Neural progenitor cell (in vitro differentiated cells): ENCODE results near the gene CORO7. TPM values are rescaled to one million over a fixed set of nuclear protein-coding genes. Genes with fewer than 3 reads are reported as not detected.

ENCODE experiments used
- DNase-seq: peaks from one replicate; pipeline ENCODE4 v3.0.0-alpha.2; 2016; ENCODE audit warnings: low spot score
- H2AFZ ChIP-seq: fragments of 200-600 bp; sonication (generic); replicated peaks from 2 replicates; pipeline ENCODE4 v1.6.1; 2016; ENCODE audit warnings: antibody characterized with exemption
- H3F3A ChIP-seq: fragments of 200-600 bp; sonication (generic); 2 replicates; pipeline ENCODE4 v1.6.1; 2016; ENCODE audit warnings: antibody characterized with exemption, low read depth
- H3K27ac ChIP-seq: fragments of 200-600 bp; sonication (generic); 2 replicates; pipeline ENCODE4 v1.5.1; 2016; ENCODE audit warnings: mild to moderate bottlenecking
- H3K27me3 ChIP-seq: fragments of 200-600 bp; sonication (generic); 2 replicates; pipeline ENCODE4 v1.6.1; 2016; ENCODE audit warnings: mild to moderate bottlenecking, moderate library complexity
- H3K36me3 ChIP-seq: fragments of 200-600 bp; sonication (generic); 2 replicates; pipeline ENCODE4 v1.5.1; 2016
- H3K4me1 ChIP-seq: fragments of 200-600 bp; sonication (generic); 2 replicates; pipeline ENCODE4 v1.6.1; 2016; ENCODE audit warnings: mixed run types
- H3K4me2 ChIP-seq: fragments of 200-600 bp; sonication (generic); 2 replicates; pipeline ENCODE4 v1.6.1; 2016
- H3K4me3 ChIP-seq: fragments of 200-600 bp; sonication (generic); 2 replicates; pipeline ENCODE4 v1.5.1; 2016
- H3K79me2 ChIP-seq: fragments of 200-600 bp; sonication (generic); 2 replicates; pipeline ENCODE4 v1.6.1; 2016; ENCODE audit warnings: low read depth
- H3K9ac ChIP-seq: fragments of 200-600 bp; sonication (generic); 2 replicates; pipeline ENCODE4 v1.6.1; 2016
- H3K9me3 ChIP-seq: fragments of 200-600 bp; sonication (generic); 2 replicates; pipeline ENCODE4 v1.5.1; 2016; ENCODE audit warnings: low read depth
- H4K20me1 ChIP-seq: fragments of 200-600 bp; sonication (generic); 2 replicates; pipeline ENCODE4 v1.6.1; 2016; ENCODE audit warnings: low read depth
- H3K27ac Mint-ChIP-seq: 3 replicates; pipeline ENCODE4 v1.8.0; 2021; ENCODE audit warnings: mixed read lengths
- H3K27me3 Mint-ChIP-seq: 2 replicates; pipeline ENCODE4 v1.8.0; 2022; ENCODE audit warnings: low read depth, mild to moderate bottlenecking, inconsistent platforms, moderate library complexity, mixed read lengths; ENCODE audit not compliant: insufficient read depth
- H3K36me3 Mint-ChIP-seq: 3 replicates; pipeline ENCODE4 v1.8.0; 2021; ENCODE audit warnings: mixed read lengths
- H3K4me1 Mint-ChIP-seq: 3 replicates; pipeline ENCODE4 v1.8.0; 2021; ENCODE audit warnings: mixed read lengths
- H3K4me3 Mint-ChIP-seq: 3 replicates; pipeline ENCODE4 v1.8.0; 2021; ENCODE audit warnings: mild to moderate bottlenecking, moderate library complexity, mixed read lengths
- H3K9me3 Mint-ChIP-seq: 3 replicates; pipeline ENCODE4 v1.8.0; 2020; ENCODE audit warnings: mixed read lengths
- EZH2 ChIP-seq: fragments of 200-600 bp; sonication (generic); IDR thresholded peaks from 2 replicates; pipeline ENCODE4 v1.6.1; 2017; ENCODE audit warnings: antibody characterized with exemption, mild to moderate bottlenecking, moderate library complexity
- EZH2phosphoT487 ChIP-seq: fragments of 200-600 bp; sonication (generic); IDR thresholded peaks from 2 replicates; pipeline ENCODE4 v1.6.1; 2017; ENCODE audit warnings: antibody characterized with exemption
- total RNA-seq: library from RNA; depleted of rRNA; stranded (reverse); fragments of >200 nt; gene quantifications from 2 replicates; pipeline ENCODE4 v1.2.3, GENCODE V29; 2015; ENCODE audit warnings: low replicate concordance
- TF ChIP-seq, protein P1 (sequence below): fragments of 200-600 bp; sonication (generic); IDR thresholded peaks from 2 replicates; pipeline ENCODE4 v1.5.1; 2017; ENCODE audit warnings: antibody characterized with exemption, mild to moderate bottlenecking

CORO7 gene
- total RNA-seq, 1 donor from 2014 or later = 6.8 TPM

DNA sequence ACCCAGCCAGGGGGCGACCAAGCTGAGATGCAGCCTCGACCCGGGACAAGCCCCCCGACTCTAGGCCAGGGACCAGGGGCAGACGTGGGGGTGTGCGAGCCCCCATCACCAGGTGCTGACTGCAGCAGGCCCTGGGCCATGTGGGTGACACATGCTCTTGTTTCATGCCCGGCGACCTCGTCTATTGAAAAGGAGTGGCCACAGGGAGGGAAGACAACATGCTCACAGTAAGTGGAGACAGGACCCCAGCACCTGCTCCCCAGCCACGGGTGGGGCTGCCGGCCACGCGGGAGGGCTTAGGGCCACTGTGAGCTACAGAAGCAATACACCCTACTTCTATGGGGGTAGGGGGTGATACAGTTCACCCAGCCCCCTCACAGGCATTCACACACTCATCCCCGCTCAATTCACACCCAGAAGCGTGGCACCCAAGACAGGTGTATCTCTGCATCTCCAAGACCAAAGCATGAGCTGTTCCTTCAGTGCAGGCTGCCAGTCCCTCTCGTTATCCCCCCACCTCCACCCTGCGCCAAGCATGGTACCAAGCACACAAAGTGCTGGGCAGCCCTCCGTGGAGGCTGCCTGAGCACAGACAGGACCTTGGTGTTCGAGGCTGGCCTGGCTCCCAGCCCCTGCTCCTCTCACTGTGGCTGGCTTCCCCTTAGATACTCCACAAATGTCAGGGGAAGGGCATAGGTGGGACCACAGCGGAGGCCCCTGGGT, 31.2 kb downstream of the CORO7 start:
- no peaks in the 10 kb centered on the region for H3K36me3 Mint-ChIP-seq
- Histone ChIP-seq H4K20me1 (no peaks in the 10 kb centered on the region), H3K27ac (no peak overlapping the region)

DNA sequence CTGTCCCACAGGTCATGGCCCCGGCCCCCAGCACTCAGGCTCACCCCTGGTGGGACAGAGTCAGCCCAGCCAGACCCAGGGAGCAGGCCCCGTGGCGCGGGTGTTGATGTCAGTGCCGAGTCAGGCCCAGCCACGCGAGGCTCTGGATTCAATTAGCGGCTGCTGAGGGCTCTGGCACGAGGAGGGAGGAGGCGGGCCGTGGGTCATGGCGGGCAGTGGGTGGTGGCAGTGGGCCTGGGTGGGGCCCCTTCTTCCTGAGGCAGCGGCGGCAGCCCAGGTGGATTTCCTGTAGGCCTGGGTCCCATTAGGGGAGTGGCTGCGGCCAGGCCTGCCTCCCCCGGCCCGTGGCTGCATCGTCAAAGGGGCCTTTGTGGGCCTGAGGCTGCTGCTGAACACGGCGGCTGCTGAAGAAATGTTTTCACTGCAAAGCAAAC, 31.9 kb downstream of the CORO7 start:
- no peak for TF ChIP-seq EZH2phosphoT487
- no peak for TF ChIP-seq EZH2
- TF ChIP-seq, protein P1, sequence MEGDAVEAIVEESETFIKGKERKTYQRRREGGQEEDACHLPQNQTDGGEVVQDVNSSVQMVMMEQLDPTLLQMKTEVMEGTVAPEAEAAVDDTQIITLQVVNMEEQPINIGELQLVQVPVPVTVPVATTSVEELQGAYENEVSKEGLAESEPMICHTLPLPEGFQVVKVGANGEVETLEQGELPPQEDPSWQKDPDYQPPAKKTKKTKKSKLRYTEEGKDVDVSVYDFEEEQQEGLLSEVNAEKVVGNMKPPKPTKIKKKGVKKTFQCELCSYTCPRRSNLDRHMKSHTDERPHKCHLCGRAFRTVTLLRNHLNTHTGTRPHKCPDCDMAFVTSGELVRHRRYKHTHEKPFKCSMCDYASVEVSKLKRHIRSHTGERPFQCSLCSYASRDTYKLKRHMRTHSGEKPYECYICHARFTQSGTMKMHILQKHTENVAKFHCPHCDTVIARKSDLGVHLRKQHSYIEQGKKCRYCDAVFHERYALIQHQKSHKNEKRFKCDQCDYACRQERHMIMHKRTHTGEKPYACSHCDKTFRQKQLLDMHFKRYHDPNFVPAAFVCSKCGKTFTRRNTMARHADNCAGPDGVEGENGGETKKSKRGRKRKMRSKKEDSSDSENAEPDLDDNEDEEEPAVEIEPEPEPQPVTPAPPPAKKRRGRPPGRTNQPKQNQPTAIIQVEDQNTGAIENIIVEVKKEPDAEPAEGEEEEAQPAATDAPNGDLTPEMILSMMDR = no peak
- no peaks in the 10 kb centered on the region for H3K9me3 ChIP-seq
- H3F3A ChIP-seq = no peaks in the 10 kb centered on the region
- H3K9ac ChIP-seq = no peak overlapping the region
- Mint-ChIP-seq H3K27me3 (peaks cover 4% of the 10 kb centered on the region), H3K36me3 (no peaks in the 10 kb centered on the region), H3K27ac (no peak overlapping the region), H3K9me3 (no peaks in the 10 kb centered on the region), H3K4me1 (peaks cover 26% of the 10 kb centered on the region), H3K4me3 (no peak overlapping the region)
- no peak for DNase-seq
- no peaks in the 10 kb centered on the region for H3K36me3 ChIP-seq
- H3K79me2 ChIP-seq = no peaks in the 10 kb centered on the region
- no peak overlapping the region for H3K4me3 ChIP-seq
- H2AFZ ChIP-seq = no peak overlapping the region
- no peak overlapping the region for H3K27ac ChIP-seq
- H3K4me1 ChIP-seq = peaks cover 16% of the 10 kb centered on the region
- H3K4me2 ChIP-seq = no peak overlapping the region
- H4K20me1 ChIP-seq = peaks cover under 1% of the 10 kb centered on the region
- H3K27me3 ChIP-seq = no peaks in the 10 kb centered on the region

More for the DNA sequence above, 31.2 kb downstream of the CORO7 start:
- H3K4me1 ChIP-seq = peaks cover 21% of the 10 kb centered on the region
- H3K9me3 Mint-ChIP-seq = no peaks in the 10 kb centered on the region
- no peak for DNase-seq
- H3K4me3 ChIP-seq = no peak overlapping the region
- no peak overlapping the region for H3K27ac Mint-ChIP-seq
- H3K4me1 Mint-ChIP-seq = peaks cover 29% of the 10 kb centered on the region
- no peak overlapping the region for H3K4me2 ChIP-seq
- peaks cover 4% of the 10 kb centered on the region for H3F3A ChIP-seq
- TF ChIP-seq, protein P1 = no peak
- TF ChIP-seq EZH2 (no peak), EZH2phosphoT487 (no peak)
- no peak overlapping the region for H3K4me3 Mint-ChIP-seq
- no peaks in the 10 kb centered on the region for H3K79me2 ChIP-seq
- no peak overlapping the region for H2AFZ ChIP-seq
- H3K27me3 Mint-ChIP-seq = peaks cover 8% of the 10 kb centered on the region
- no peaks in the 10 kb centered on the region for H3K9me3 ChIP-seq
- no peak overlapping the region for H3K9ac ChIP-seq
- H3K36me3 ChIP-seq = no peaks in the 10 kb centered on the region
- no peaks in the 10 kb centered on the region for H3K27me3 ChIP-seq

DNA sequence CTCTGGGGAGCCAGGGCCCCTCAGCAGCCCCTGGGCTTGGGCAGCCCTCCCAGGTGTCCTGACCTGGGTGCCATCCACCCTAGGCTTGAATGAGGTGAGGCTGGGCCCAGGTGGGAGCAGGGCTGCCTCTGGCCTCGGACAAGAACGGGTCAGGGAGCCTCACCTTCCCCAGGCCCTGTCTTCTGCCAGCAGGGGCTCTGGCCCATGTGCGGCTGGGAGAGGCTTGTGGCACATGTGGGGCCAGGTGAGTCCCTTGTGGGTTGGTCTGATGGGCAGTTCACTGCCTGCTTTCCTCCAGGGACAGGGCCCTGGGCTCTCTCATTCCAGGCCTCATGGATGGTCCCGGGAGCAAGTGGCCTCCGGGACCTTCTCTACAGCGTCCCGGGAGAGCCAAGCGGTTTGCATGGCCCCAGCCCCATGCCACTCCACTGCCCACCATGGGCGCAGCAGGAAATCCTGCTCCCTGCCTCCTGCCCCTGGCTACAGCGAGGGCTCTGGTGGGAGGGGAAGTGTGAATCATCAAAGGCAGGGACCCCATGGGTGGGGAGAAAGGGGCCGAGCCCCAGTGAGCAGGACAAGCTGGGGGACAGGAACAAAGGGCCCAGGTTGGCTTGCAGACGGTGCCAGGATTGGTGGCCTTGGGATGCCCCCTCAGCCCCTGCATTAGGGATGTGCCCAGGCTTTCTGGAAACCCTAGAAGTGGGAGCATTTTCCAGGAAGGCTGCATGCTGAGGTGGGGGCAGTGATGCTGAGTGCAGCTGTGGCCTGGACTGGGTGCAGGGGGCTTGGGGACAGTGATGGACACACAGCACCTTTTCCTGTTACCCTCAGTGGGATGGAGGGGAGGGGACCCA, 32.6 kb downstream of the CORO7 start:
- no peak overlapping the region for H3K27ac ChIP-seq
- H3K27me3 ChIP-seq = no peaks in the 10 kb centered on the region
- peaks cover 14% of the 10 kb centered on the region for H3K4me1 ChIP-seq
- Mint-ChIP-seq H3K27me3 (peaks cover 5% of the 10 kb centered on the region), H3K36me3 (no peaks in the 10 kb centered on the region), H3K27ac (no peak overlapping the region), H3K4me1 (peaks cover 22% of the 10 kb centered on the region), H3K4me3 (no peak overlapping the region), H3K9me3 (no peaks in the 10 kb centered on the region)
- no peak for DNase-seq
- no peak overlapping the region for H3K4me2 ChIP-seq
- H3K9me3 ChIP-seq = no peaks in the 10 kb centered on the region
- no peaks in the 10 kb centered on the region for H3F3A ChIP-seq
- H2AFZ ChIP-seq = no peak overlapping the region
- TF ChIP-seq EZH2 (no peak), EZH2phosphoT487 (no peak)
- TF ChIP-seq, protein P1 = no peak
- H3K36me3 ChIP-seq = no peaks in the 10 kb centered on the region
- H3K79me2 ChIP-seq = no peaks in the 10 kb centered on the region
- H3K4me3 ChIP-seq = no peak overlapping the region
- no peak overlapping the region for H3K9ac ChIP-seq
- H4K20me1 ChIP-seq = peaks cover 7% of the 10 kb centered on the region
